GM23338 (cell line): ENCODE results near the gene DNAJB6. TPM values are rescaled to one million over a fixed set of nuclear protein-coding genes. Genes with fewer than 3 reads are reported as not detected.

Source experiments
- ATAC-seq: fragments of 200-7000 bp; cut with Tn5 transposase; 3 replicates; pipeline ENCODE4 v1.9.1; 2020
- DNase-seq: peaks from one replicate; pipeline ENCODE4 v3.0.0-alpha.2; 2015; ENCODE audit warnings: low spot score
- H2AFZ ChIP-seq: fragments of 200-600 bp; sonication (generic); 2 replicates; pipeline ENCODE4 v1.8.0; 2016; ENCODE audit warnings: antibody characterized with exemption, mild to moderate bottlenecking, moderate library complexity
- H3F3A ChIP-seq: fragments of 200-600 bp; sonication (generic); replicated peaks from 2 replicates; pipeline ENCODE4 v1.8.0; 2017; ENCODE audit warnings: antibody characterized with exemption, mixed run types, low read depth
- H3K27ac ChIP-seq: fragments of 200-600 bp; sonication (generic); 2 replicates; pipeline ENCODE4 v1.6.1; 2016; ENCODE audit warnings: low read depth
- H3K27me3 ChIP-seq: fragments of 200-600 bp; sonication (generic); 2 replicates; pipeline ENCODE4 v1.8.0; 2016; ENCODE audit warnings: mild to moderate bottlenecking, mixed run types, moderate library complexity; ENCODE audit not compliant: insufficient read depth
- H3K36me3 ChIP-seq: fragments of 200-600 bp; sonication (generic); 2 replicates; pipeline ENCODE4 v1.8.0; 2016; ENCODE audit warnings: mild to moderate bottlenecking; ENCODE audit not compliant: insufficient read depth
- H3K4me1 ChIP-seq: fragments of 200-600 bp; sonication (generic); 2 replicates; pipeline ENCODE4 v1.8.0; 2016; ENCODE audit warnings: mild to moderate bottlenecking, moderate library complexity; ENCODE audit not compliant: insufficient read depth
- H3K4me2 ChIP-seq: fragments of 200-600 bp; sonication (generic); 2 replicates; pipeline ENCODE4 v1.7.1; 2017; ENCODE audit warnings: mixed run types
- H3K4me3 ChIP-seq: fragments of 200-600 bp; sonication (generic); 2 replicates; pipeline ENCODE4 v1.6.1; 2016; ENCODE audit warnings: mixed run types
- H3K79me2 ChIP-seq: fragments of 200-600 bp; sonication (generic); replicated peaks from 2 replicates; pipeline ENCODE4 v1.8.0; 2017; ENCODE audit warnings: mild to moderate bottlenecking; ENCODE audit not compliant: insufficient read depth
- H3K9me2 ChIP-seq: fragments of 200-600 bp; sonication (generic); 2 replicates; pipeline ENCODE4 v1.8.0; 2017; ENCODE audit not compliant: insufficient read depth
- H4K20me1 ChIP-seq: fragments of 200-600 bp; sonication (generic); replicated peaks from 2 replicates; pipeline ENCODE4 v1.8.0; 2017; ENCODE audit warnings: mild to moderate bottlenecking; ENCODE audit not compliant: insufficient read depth
- H3K27ac Mint-ChIP-seq: 2 replicates; pipeline ENCODE4 v1.8.0; 2020; ENCODE audit warnings: inconsistent platforms, mild to moderate bottlenecking, moderate library complexity, mixed read lengths
- H3K27me3 Mint-ChIP-seq: 3 replicates; pipeline ENCODE4 v1.8.0; 2022; ENCODE audit warnings: low read depth, mild to moderate bottlenecking, moderate library complexity, mixed read lengths, inconsistent platforms; ENCODE audit not compliant: insufficient read depth, poor library complexity
- H3K36me3 Mint-ChIP-seq: 3 replicates; pipeline ENCODE4 v1.8.0; 2021; ENCODE audit warnings: low read depth, mild to moderate bottlenecking, inconsistent platforms, moderate library complexity, mixed read lengths
- H3K4me1 Mint-ChIP-seq: 3 replicates; pipeline ENCODE4 v1.8.0; 2020; ENCODE audit warnings: mild to moderate bottlenecking, inconsistent platforms, mixed read lengths
- H3K4me3 Mint-ChIP-seq: 3 replicates; pipeline ENCODE4 v1.8.0; 2021; ENCODE audit warnings: moderate library complexity, mild to moderate bottlenecking, inconsistent platforms, mixed read lengths
- H3K9me3 Mint-ChIP-seq: 3 replicates; pipeline ENCODE4 v1.8.0; 2020; ENCODE audit warnings: moderate library complexity, mild to moderate bottlenecking, inconsistent platforms, mixed read lengths
- CTCF ChIP-seq, 2 experiments: fragments of 200-600 bp in 1 of 2; sonication (generic) in 1 of 2; conservative IDR thresholded peaks; 2 replicates each; pipeline versions ENCODE4 v1.5.1 to v1.6.1; 2016 to 2017; ENCODE audit warnings: antibody characterized with exemption in 2 of 2, low read depth in 2 of 2, mild to moderate bottlenecking in 2 of 2, moderate library complexity in 1 of 2
- EZH2 ChIP-seq: fragments of 200-600 bp; sonication (generic); IDR thresholded peaks from one replicate; pipeline ENCODE4 v1.8.0; 2017; ENCODE audit warnings: antibody characterized with exemption, mild to moderate bottlenecking, low read depth; ENCODE audit not compliant: unreplicated experiment
- EZH2phosphoT487 ChIP-seq: fragments of 200-600 bp; sonication (generic); IDR thresholded peaks from one replicate; pipeline ENCODE4 v1.8.1; 2018; ENCODE audit warnings: antibody characterized with exemption; ENCODE audit not compliant: unreplicated experiment
- JUNB ChIP-seq: IDR thresholded peaks from one replicate; pipeline ENCODE4 v1.6.1; 2016; ENCODE audit warnings: antibody characterized with exemption; ENCODE audit not compliant: unreplicated experiment
- NANOG ChIP-seq: IDR thresholded peaks from 2 replicates; pipeline ENCODE4 v1.6.1; 2016; ENCODE audit warnings: antibody characterized with exemption, borderline replicate concordance
- POLR2AphosphoS5 ChIP-seq: IDR thresholded peaks from 2 replicates; pipeline ENCODE4 v1.6.1; 2016; ENCODE audit warnings: antibody characterized with exemption, low read depth
- REST ChIP-seq: IDR thresholded peaks from one replicate; pipeline ENCODE4 v1.6.1; 2018; ENCODE audit warnings: antibody characterized with exemption; ENCODE audit not compliant: unreplicated experiment
- STAT1 ChIP-seq: IDR thresholded peaks from one replicate; pipeline ENCODE4 v1.6.1; 2016; ENCODE audit warnings: antibody characterized with exemption; ENCODE audit not compliant: unreplicated experiment
- ZNF114 ChIP-seq: fragments of 250-450 bp; sonication (Bioruptor Pico); IDR thresholded peaks from 2 replicates; pipeline ENCODE4 v1.5.0; 2020; ENCODE audit warnings: mild to moderate bottlenecking, moderate library complexity
- ZNF331 ChIP-seq: fragments of 250-450 bp; sonication (Bioruptor Pico); IDR thresholded peaks from 2 replicates; pipeline ENCODE4 v1.5.0; 2020; ENCODE audit warnings: low read depth, mild to moderate bottlenecking, moderate library complexity
- ZNF462 ChIP-seq: fragments of 250-450 bp; sonication (Bioruptor Pico); IDR thresholded peaks from 2 replicates; pipeline ENCODE4 v1.5.0; 2020; ENCODE audit warnings: mild to moderate bottlenecking, moderate library complexity
- polyA plus RNA-seq: library from polyadenylated mRNA; unstranded; fragments of >200 nt; fragmentation: Nextera tagmentation; extraction: Ambion mirVana; gene quantifications from 2 replicates; pipeline ENCODE4 v1.2.1, GENCODE V29; 2016
- total RNA-seq: library from RNA; depleted of rRNA; stranded (reverse); fragments of >200 nt; shearing (Covaris generic); gene quantifications from 2 replicates; pipeline ENCODE4 v1.2.3, GENCODE V29; 2014
- TF ChIP-seq, protein P1 (sequence below): IDR thresholded peaks from 2 replicates; pipeline ENCODE4 v1.6.1; 2016; ENCODE audit warnings: antibody characterized with exemption

DNAJB6 gene
- total and polyA plus RNA-seq, 2 experiments from 2014 or later = 308 to 322 TPM

DNA sequence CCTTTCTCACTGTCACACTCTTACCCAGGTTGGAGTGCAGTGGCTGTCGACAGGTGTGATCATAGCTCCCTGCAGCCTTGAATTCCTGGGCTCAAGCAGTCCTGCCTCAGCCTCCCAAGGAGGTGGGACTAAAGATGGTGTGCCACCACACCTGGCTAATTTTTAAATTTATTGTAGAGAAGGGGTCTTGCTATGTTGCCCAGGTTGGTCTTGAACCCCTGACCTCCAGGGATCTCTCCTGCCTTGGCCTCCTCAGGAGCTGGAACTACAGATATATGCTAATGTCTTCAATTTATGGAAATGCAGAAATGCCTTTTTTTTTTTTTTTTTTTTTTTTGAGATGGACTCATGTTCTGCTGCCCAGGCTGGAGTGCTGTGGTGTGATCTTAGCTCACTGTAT, 42.7 kb downstream of the DNAJB6 start (continued):
- TF ChIP-seq, protein P1, sequence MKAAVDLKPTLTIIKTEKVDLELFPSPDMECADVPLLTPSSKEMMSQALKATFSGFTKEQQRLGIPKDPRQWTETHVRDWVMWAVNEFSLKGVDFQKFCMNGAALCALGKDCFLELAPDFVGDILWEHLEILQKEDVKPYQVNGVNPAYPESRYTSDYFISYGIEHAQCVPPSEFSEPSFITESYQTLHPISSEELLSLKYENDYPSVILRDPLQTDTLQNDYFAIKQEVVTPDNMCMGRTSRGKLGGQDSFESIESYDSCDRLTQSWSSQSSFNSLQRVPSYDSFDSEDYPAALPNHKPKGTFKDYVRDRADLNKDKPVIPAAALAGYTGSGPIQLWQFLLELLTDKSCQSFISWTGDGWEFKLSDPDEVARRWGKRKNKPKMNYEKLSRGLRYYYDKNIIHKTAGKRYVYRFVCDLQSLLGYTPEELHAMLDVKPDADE = no peak
- TF ChIP-seq STAT1 = no peak

DNA sequence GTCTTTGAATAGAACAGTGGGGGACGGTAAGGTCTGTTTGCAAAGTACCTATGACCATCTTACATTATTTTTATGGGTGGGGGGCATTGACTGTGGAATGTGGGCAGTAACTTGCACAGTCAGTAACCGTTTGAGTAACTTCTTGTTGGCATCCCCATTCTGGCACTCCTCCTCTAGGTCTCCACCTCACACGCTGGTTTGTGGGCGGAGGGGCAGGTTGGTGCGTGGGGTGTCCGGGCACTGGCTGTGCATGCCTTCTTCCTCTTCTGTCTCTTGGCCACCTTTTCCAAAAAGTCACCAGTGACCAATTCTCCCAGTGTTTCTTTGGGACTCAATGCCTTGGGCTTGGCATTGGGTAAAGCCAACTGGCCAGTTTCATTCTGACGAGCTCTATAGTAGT, 43.6 kb downstream of the DNAJB6 start:
- Mint-ChIP-seq H3K36me3 (peaks cover 82% of the 10 kb centered on the region), H3K27ac (no peak overlapping the region), H3K27me3 (peaks cover 9% of the 10 kb centered on the region), H3K4me1 (peaks cover 52% of the 10 kb centered on the region), H3K4me3 (no peak overlapping the region), H3K9me3 (no peaks in the 10 kb centered on the region)
- Histone ChIP-seq H3F3A (peaks cover 62% of the 10 kb centered on the region), H3K4me3 (no peak overlapping the region), H3K9me2 (no peaks in the 10 kb centered on the region), H2AFZ (no peak overlapping the region), H3K36me3 (peaks cover 37% of the 10 kb centered on the region), H3K4me2 (no peak overlapping the region), H3K79me2 (peaks cover 89% of the 10 kb centered on the region), H3K27ac (peak overlapping the region; percentile 64), H3K4me1 (peaks cover 36% of the 10 kb centered on the region), H4K20me1 (peaks cover 76% of the 10 kb centered on the region), H3K27me3 (no peaks in the 10 kb centered on the region)
- DNase-seq (no peak), ATAC-seq (no peak)
- TF ChIP-seq EZH2phosphoT487 (no peak), ZNF462 (CRISPR knock-in tag) (no peak), POLR2AphosphoS5 (no peak), JUNB (no peak), NANOG (no peak), CTCF (conservative IDR thresholded peaks at IDR 0.05; ENCODE audit: low read depth in 2 of 2) (no peak), STAT1 (no peak), ZNF114 (CRISPR knock-in tag) (no peak), REST (no peak), EZH2 (no peak), ZNF331 (CRISPR knock-in tag) (no peak)
- TF ChIP-seq, protein P1 = no peak
